K562 (cell line): Measurements from ENCODE around the gene RNPEP. TPM values are rescaled to one million over a fixed set of nuclear protein-coding genes. Genes with fewer than 3 reads are reported as not detected.

Source experiments
- ATAC-seq: fragments of 200-7000 bp; cut with Tn5 transposase; 3 replicates; pipeline ENCODE4 v1.9.1; 2020; ENCODE audit warnings: moderate library complexity
- BruUV-seq: library from RNA; stranded (reverse); fragments of 400-500 nt; replicated peaks from 2 replicates; lab custom pipeline; 2021; lab: Mats Ljungman, UMichigan
- CTCF ChIA-PET: fragments of 300-600 bp; formaldehyde crosslinking; extraction: SDS; loops from one replicate; lab custom pipeline; 2021; ENCODE audit warnings: low intra/inter-chr PET ratio; lab: Yijun Ruan, JAX
- POLR2A ChIA-PET: fragments of 300-600, 350-650 bp; sonication (Branson Sonifier 250); formaldehyde crosslinking; extraction: SDS; loops from one replicate; lab custom pipeline; 2021; ENCODE audit warnings: antibody characterized with exemption, inconsistent platforms; lab: Yijun Ruan, JAX
- DNase-seq, 4 experiments: peaks; one replicate each; pipeline versions ENCODE4 v3.0.0 to v3.0.0-alpha.2; 2011 to 2018; ENCODE audit warnings: low spot score in 3 of 4, mixed read lengths in 3 of 4; ENCODE audit errors: extremely low read depth in 1 of 4
- FAIRE-seq: peaks from 2 replicates; lab custom pipeline; 2011; peaks lifted over from hg19 to GRCh38; lab: Jason Lieb, UNC
- H2AFZ ChIP-seq: 2 replicates; pipeline ENCODE4 v1.6.0; 2011; ENCODE audit warnings: low read depth, low read length, control low read depth, inconsistent platforms
- H3K27ac ChIP-seq: fragments of 200-600 bp; 3 replicates; pipeline ENCODE4 v1.8.0; 2011; ENCODE audit warnings: low read depth, mild to moderate bottlenecking, control low read depth, inconsistent platforms, low read length, moderate library complexity, mixed read lengths; ENCODE audit errors: extremely low read depth
- H3K27me3 ChIP-seq, 2 experiments: fragments of 300-600 bp in 1 of 2; 2 replicates in 1 of 2; 3 replicates in 1 of 2; pipeline versions ENCODE4 v1.6.0 to v1.8.0; 2011; ENCODE audit warnings: inconsistent platforms in 2 of 2, low read length in 2 of 2, mild to moderate bottlenecking in 1 of 2, mixed read lengths in 1 of 2, moderate library complexity in 1 of 2; ENCODE audit not compliant: control insufficient read depth in 2 of 2, insufficient read depth in 2 of 2
- H3K36me3 ChIP-seq: fragments of 300-600 bp; 3 replicates; pipeline ENCODE4 v1.8.0; 2011; ENCODE audit warnings: mild to moderate bottlenecking, low read length, inconsistent platforms; ENCODE audit not compliant: control insufficient read depth, insufficient read depth
- H3K4me1 ChIP-seq, 2 experiments: fragments of 200-600 bp in 1 of 2; replicated peaks in 1 of 2; 2 replicates in 1 of 2; 3 replicates in 1 of 2; pipeline versions ENCODE4 v1.5.1 to v1.8.0; 2011; ENCODE audit warnings: inconsistent platforms in 2 of 2, low read length in 2 of 2, mild to moderate bottlenecking in 1 of 2, mixed read lengths in 1 of 2, moderate library complexity in 1 of 2; ENCODE audit not compliant: control insufficient read depth in 2 of 2, insufficient read depth in 2 of 2
- H3K4me2 ChIP-seq: 2 replicates; pipeline ENCODE4 v1.6.1; 2011; ENCODE audit warnings: low read length, control low read depth, inconsistent platforms, mixed read lengths; ENCODE audit not compliant: insufficient read depth
- H3K4me3 ChIP-seq: fragments of 200-600 bp; sonication (generic), shearing (Covaris generic); 2 replicates; pipeline ENCODE4 v1.5.1; 2016; ENCODE audit warnings: control low read depth, inconsistent platforms
- H3K79me2 ChIP-seq: fragments of 200-600 bp; 3 replicates; pipeline ENCODE4 v1.8.0; 2011; ENCODE audit warnings: low read length, inconsistent platforms; ENCODE audit not compliant: control insufficient read depth, insufficient read depth
- H3K9ac ChIP-seq, 2 experiments: 2 replicates each; pipeline versions ENCODE4 v1.6.0 to v1.6.1; 2011; ENCODE audit warnings: low read depth in 2 of 2, low read length in 2 of 2, control low read depth in 1 of 2, inconsistent platforms in 1 of 2, mild to moderate bottlenecking in 1 of 2, mixed read lengths in 1 of 2; ENCODE audit not compliant: insufficient read depth in 1 of 2
- H3K9me1 ChIP-seq: one replicate; pipeline ENCODE4 v1.6.0; 2011; ENCODE audit warnings: inconsistent platforms, mild to moderate bottlenecking, low read length, moderate library complexity; ENCODE audit not compliant: control insufficient read depth, insufficient read depth
- H3K9me3 ChIP-seq: replicated peaks from 2 replicates; pipeline ENCODE4 v1.5.1; 2011; ENCODE audit warnings: low read depth, low read length, inconsistent platforms; ENCODE audit not compliant: control insufficient read depth, insufficient read depth
- H4K20me1 ChIP-seq: replicated peaks from 2 replicates; pipeline ENCODE4 v1.6.1; 2011; ENCODE audit warnings: low read length, inconsistent platforms, mixed read lengths; ENCODE audit not compliant: control insufficient read depth, insufficient read depth
- RBFOX2 ChIP-seq: fragments of 200-400 bp; formaldehyde crosslinking; IDR thresholded peaks from 2 replicates; pipeline ENCODE4 v1.6.1; 2017; ENCODE audit warnings: low read depth, mild to moderate bottlenecking, low read length, moderate library complexity
- ZNF121 ChIP-seq: sonication (generic); formaldehyde crosslinking; conservative IDR thresholded peaks from 2 replicates; pipeline ENCODE4 v1.8.0; 2022; ENCODE audit warnings: missing genetic modification reagents
- ZNF217 ChIP-seq: sonication (generic); formaldehyde crosslinking; IDR thresholded peaks from 2 replicates; pipeline ENCODE4 v1.8.0; 2022; ENCODE audit warnings: mild to moderate bottlenecking, missing genetic modification reagents
- WGBS: fragments of 100-300 bp; shearing (Covaris generic); methylation state at CpG from one replicate; pipeline ENCODE4 v1.1.6; 2016; ENCODE audit warnings: low coverage, mixed read lengths; ENCODE audit not compliant: insufficient coverage; ENCODE audit errors: missing lambda C conversion rate; 5-methylcytosine and 5-hydroxymethylcytosine counted together
- in situ Hi-C: fragments of 300-500 bp; cut with MboI; formaldehyde crosslinking; loops from 4 replicates; pipeline ENCODE4 v1.15.0; 2018; ENCODE audit warnings: inconsistent platforms, mixed read lengths
- intact Hi-C: fragments of 100-400 bp; cut with micrococcal nuclease; formaldehyde crosslinking; loops from 2 replicates; pipeline ENCODE4 v1.14.2; 2022
- polyA plus RNA-seq, 8 experiments: library from polyadenylated mRNA; depleted of rRNA in 4 of 8; stranded (reverse) in 5 of 8; unstranded in 3 of 8; fragments of >200 nt; fragmentation: Nextera tagmentation in 2 of 8; fragmentation: Illumina TruSeq in 1 of 8; extraction: Ambion mirVana in 2 of 8; extraction: Trizol in 1 of 8; gene quantifications; 2 replicates each; pipeline versions ENCODE4 v1.2.1 to v1.2.3, GENCODE V29; 2011 to 2014; ENCODE audit warnings: inconsistent platforms in 1 of 8, missing spikeins in 1 of 8
- total RNA-seq, 7 experiments: library from RNA; depleted of rRNA in 6 of 7; stranded (reverse); fragments of >200 nt in 6 of 7; fragmentation: Illumina TruSeq in 2 of 7; extraction: Trizol in 2 of 7; gene quantifications; 2 replicates each; pipeline versions ENCODE4 v1.2.1 to v1.2.3, GENCODE V29; 2011 to 2021; ENCODE audit warnings: low replicate concordance in 1 of 7
- TF ChIP-seq, protein P1 (sequence below): IDR thresholded peaks from 3 replicates; pipeline ENCODE4 v1.6.1; 2011; ENCODE audit warnings: borderline replicate concordance, mild to moderate bottlenecking, moderate library complexity; ENCODE audit not compliant: insufficient read length; ENCODE audit errors: extremely low read depth

Gene RNPEP
- total and polyA plus RNA-seq, 9 of the 15 experiments (the other 6 are each of a cell fraction or from before 2014, with no cell fraction given), result 27.5 to 131 (median 63.4) TPM

DNA sequence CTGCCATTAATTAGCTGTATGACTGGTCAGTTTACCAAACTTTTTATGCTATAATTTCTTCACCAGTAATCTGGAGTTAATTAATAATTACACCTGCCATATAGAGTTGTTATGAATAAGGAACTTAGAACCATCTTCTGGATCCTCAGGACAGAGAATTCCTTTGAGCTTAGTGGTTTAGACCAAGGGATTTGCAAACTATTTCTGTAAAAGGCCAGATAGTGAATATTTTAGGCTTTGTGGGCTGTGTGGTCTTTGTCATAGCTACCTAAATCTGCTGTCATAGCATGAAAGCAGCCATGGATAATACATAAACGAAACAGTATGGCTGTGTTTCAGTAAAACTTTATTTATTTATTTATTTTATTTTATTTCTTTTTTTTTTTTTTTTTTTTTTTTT is 18.2 kb upstream of the RNPEP start (continued):
- TF ChIP-seq, protein P1, sequence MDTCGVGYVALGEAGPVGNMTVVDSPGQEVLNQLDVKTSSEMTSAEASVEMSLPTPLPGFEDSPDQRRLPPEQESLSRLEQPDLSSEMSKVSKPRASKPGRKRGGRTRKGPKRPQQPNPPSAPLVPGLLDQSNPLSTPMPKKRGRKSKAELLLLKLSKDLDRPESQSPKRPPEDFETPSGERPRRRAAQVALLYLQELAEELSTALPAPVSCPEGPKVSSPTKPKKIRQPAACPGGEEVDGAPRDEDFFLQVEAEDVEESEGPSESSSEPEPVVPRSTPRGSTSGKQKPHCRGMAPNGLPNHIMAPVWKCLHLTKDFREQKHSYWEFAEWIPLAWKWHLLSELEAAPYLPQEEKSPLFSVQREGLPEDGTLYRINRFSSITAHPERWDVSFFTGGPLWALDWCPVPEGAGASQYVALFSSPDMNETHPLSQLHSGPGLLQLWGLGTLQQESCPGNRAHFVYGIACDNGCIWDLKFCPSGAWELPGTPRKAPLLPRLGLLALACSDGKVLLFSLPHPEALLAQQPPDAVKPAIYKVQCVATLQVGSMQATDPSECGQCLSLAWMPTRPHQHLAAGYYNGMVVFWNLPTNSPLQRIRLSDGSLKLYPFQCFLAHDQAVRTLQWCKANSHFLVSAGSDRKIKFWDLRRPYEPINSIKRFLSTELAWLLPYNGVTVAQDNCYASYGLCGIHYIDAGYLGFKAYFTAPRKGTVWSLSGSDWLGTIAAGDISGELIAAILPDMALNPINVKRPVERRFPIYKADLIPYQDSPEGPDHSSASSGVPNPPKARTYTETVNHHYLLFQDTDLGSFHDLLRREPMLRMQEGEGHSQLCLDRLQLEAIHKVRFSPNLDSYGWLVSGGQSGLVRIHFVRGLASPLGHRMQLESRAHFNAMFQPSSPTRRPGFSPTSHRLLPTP, result no peak
- TF ChIP-seq RBFOX2, result peak; percentile 43; the same call in 1 of the 2 replicates

DNA sequence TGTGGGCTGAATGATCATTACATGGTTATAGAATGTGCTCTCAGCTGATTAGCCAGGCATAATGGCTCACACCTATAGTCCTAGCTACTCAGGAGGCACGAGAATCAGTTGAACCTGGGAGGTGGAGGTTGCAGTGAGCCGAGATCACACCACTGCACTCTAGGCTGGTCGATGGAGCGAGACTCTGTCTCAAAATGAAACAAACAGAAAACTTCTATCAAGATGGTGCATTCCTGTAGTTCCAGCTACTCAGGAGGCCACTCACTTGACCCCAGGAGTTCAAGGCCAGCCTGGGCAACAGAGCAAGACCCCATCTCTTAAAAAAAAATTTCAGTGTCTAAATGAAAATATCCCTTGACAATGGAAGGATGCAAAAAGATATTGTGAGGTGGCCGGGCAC is 16.3 kb upstream of the RNPEP start:
- TF ChIP-seq ZNF121 (CRISPR knock-in tag), result peak; percentile 93
- TF ChIP-seq ZNF217, result no peak
- TF ChIP-seq, all 486 proteins: peak for 1
- H2AFZ ChIP-seq, result no peak overlapping the region
- in situ Hi-C loops (no loop called here), intact Hi-C loops (no loop called here)
- no TSS peak for BruUV-seq
- no peaks in the 10 kb centered on the region; the same call in 1 of the 2 replicates for H4K20me1 ChIP-seq
- FAIRE-seq, result no peak
- H3K9me1 ChIP-seq, result no peaks in the 10 kb centered on the region
- no peaks in the 10 kb centered on the region; a peak in 1 of 5 replicates for H3K4me1 ChIP-seq
- H3K27ac ChIP-seq, result no peak overlapping the region
- H3K79me2 ChIP-seq, result peaks cover 41% of the 10 kb centered on the region
- ATAC-seq, result no peak
- ChIA-PET POLR2A (interaction anchor here (0.6 to 6.2 kb wide), 6 partner anchors 8 to 70 kb away, joined by 3 to 45 read pairs (median 6); partner anchors contain the start of genes RNPEP and TIMM17A), CTCF (no interaction called here)
- no peak overlapping the region for H3K4me2 ChIP-seq
- H3K9ac ChIP-seq, result no peak overlapping the region
- 95% methylated on average over 5 of the region's 5 CpGs for WGBS
- H3K4me3 ChIP-seq, result no peak overlapping the region
- H3K9me3 ChIP-seq, result no peaks in the 10 kb centered on the region
- no peak for DNase-seq
- no peaks in the 10 kb centered on the region for H3K27me3 ChIP-seq
- peaks cover 90% of the 10 kb centered on the region for H3K36me3 ChIP-seq
